GM18909 (cell line): ENCODE results near the gene WDR86.

Source experiments
- ATAC-seq: cut with Tn5 transposase; IDR thresholded peaks from one replicate; pipeline ENCODE4 v1.9.1; 2021; ENCODE audit warnings: mild to moderate bottlenecking; ENCODE audit not compliant: unreplicated experiment, poor library complexity

Gene WDR86

DNA sequence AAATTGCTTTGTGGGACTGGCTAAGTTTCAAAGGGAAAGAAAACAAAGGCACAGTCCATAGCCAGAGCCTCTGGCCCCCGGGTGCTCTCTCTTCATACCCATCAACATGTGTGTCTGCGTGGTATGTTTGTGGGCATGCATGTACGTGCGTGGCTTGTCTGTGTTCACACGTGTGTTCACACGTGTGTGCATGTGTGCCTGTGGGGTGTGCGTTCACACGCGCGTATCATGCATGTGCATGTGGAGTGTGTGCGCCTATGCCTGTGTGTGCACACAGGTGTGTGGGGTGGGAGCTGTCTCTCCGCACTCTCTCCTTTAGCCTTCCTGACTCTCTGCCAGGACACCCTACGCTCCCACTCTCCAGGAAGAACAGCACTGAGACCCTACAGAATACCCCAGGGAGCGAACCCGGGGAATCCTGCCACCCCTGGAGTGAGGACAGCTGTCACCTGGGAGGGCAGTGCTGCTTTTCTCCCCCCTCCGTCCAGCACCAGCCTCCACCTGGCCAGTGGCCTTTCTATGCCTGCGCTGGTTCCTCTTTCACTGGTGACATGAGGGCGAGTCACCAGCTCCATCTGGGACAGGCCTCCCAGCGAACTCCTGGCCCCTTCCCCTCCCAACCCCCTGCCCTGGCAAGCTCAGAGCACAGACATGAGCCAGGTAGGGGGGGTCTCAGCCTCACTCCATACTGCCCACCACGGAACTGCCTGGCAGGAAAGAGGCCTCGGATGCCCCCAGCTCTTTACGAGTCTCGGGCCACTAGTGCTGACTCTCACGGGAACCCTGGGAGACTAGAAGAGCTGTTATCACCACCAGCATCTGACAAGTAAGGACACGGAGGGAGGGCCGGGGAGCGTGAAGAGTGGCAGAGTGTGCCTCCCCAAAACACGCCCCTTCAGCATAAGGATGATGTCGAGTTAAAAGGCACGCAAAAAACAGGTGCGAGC is 16.5 kb downstream of the WDR86 start:
- no peak for ATAC-seq

GRCh38 chr7:151392426-151392825 is 17.4 kb downstream of the WDR86 start:
- ATAC-seq: no peak

- ATAC-seq: no peak
Observed at GRCh38 chr7:151392002-151392401, 17.8 kb downstream of the WDR86 start.

- ATAC-seq: no peak
Observed at GRCh38 chr7:151391358-151391730, 18.5 kb downstream of the WDR86 start.

DNA sequence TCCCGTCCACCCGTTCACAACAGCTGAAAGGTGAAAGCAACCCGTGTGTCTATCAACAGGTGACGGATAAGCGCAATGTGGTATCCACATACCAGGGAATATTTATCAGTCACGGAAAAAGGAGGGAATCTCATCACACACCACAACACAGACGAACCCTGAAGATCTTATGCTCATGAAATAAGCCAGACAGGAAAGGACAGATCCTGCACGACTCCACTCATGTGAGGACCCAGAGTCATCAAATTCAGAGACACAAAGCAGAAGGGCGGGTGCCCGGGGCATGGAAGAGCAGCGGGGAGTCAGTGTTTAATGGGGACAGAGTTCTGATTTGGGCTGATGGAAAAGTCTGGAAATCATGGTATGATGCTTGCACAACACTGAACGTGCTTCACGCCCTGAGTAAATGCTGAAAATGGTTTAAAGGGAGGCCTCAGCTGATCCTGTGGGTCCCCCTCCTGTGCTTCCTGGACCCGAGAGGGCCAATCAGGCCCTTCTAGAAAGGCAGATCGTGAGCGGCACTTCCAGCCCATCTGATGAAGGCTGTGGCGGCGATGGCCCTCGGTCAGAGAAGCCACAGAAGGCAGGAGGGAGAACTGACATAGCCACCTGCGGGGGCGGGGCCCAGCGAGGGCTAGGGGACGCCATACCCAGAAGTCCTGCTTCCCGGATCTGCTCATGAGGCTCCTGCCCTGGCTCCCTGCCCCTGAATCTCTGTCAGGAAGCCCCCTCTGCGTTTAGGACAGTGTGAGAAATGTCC is 19.1 kb downstream of the WDR86 start:
- ATAC-seq: no peak

- no peak for ATAC-seq
Observed at GRCh38 chr7:151389768-151390597, 19.9 kb downstream of the WDR86 start.

DNA sequence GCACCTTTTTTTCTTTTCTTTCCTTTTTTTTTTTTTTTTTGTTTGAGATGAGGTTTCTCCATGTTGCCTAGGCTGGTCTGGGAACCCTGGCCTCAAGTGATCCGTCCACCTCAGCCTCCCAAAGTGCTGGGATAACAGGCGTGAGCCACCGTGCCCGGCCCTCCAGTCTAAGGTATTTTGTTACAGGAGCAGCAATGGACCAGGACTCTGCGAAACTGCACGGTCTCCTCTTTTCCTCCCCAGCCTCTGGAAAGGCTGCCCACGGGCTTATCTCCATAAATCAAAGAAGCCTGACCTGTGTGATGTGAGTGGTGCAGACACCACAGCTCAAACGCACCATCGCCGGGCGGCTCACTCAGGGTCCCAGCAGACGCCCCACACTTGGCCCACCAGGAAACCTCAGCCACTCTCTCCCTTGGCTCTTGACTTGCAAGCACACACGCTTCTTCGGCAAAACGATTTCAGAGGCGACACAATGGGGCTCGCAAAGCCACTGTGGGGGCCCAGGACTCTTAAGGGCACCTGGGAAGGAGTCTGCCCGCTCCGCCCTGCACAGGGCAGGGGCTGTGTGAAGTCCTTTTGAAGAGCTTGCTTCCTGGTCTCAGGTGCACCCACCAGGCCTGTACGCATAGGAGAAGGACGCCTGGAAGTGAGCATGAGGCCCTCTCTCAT is 20.6 kb downstream of the WDR86 start:
- no peak for ATAC-seq

DNA sequence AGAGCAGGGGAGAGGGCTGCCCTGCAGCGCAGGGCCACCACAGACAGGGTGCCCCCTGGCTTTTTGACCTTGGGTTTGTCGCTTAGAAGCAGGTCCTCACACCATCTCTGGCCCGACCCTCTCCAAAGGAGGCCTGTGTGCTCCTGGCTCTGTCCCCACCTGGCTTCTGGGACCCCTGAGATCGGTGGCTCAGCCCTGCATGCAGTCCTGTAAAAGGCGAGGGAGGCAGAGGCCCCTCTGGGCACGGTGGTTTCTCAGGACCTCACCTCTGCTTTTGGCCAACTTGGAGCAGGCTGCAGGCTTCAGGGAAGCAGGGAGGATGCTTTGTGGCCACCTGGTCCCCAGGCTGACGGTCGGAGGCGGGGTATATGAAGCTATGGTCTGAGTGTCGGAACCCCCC is 21.4 kb downstream of the WDR86 start:
- no peak for ATAC-seq

- ATAC-seq: no peak
Observed at GRCh38 chr7:151388007-151388297, 21.9 kb downstream of the WDR86 start.

- no peak for ATAC-seq
Observed at GRCh38 chr7:151387161-151388006, 22.5 kb downstream of the WDR86 start.

GRCh38 chr7:151386301-151387160 is 23.3 kb downstream of the WDR86 start:
- ATAC-seq: no peak

GRCh38 chr7:151385626-151386300 is 24.1 kb downstream of the WDR86 start:
- no peak for ATAC-seq

DNA sequence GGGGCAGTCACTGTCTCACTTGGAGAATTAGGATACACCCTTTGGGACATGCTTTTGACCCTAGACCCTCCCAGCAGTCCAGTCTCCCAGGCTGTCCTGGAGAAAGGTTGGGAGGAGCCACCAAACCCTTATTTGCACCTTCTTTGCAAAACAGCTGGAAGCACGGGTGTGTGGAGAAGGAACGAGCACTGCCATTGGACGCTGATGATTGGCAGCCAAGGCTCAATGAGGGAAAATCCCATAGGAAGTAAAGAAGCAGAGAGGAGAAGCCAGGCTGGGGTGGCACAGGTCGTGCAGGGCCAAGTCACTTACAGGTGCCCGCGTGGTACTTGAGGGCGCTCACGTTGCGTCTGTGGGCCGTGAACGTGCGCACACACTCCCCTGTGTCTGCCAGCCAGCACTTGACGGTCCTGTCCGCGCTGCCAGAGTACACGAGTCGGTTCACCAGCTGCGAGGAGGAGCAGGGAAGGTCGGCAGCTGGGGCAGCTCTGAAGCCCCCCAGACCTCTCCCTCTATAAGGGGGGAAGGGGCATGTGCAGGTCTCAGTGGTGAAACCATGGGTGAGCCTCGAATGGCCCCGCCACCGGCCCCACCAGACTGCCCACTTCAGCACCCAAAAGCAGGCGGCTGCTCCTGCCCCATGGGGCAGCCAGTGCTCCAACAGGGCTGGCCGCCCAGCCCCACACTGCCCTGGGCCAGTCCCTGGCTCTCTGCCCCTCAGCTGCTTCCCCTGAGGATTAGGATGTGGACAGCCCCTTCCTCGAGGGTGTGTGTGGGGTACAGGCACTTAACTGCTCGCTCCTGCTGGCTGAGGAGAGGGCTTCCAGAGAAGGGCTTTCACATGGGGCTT is 24.8 kb downstream of the WDR86 start:
- no peak for ATAC-seq

- no peak for ATAC-seq
Observed at GRCh38 chr7:151384352-151384697, 25.5 kb downstream of the WDR86 start.

- ATAC-seq: no peak
Observed at GRCh38 chr7:151383638-151384351, 26.0 kb downstream of the WDR86 start.

- no peak for ATAC-seq
Observed at GRCh38 chr7:151382079-151382885, 27.6 kb downstream of the WDR86 start.
